Astrocyte (in vitro differentiated cells and primary cell): ENCODE data around the gene SLC7A5.

Source experiments
- EZH2 ChIP-seq: IDR thresholded peaks from 2 replicates; pipeline ENCODE4 v1.6.1; 2012; ENCODE audit warnings: mild to moderate bottlenecking, low read length, inconsistent platforms; ENCODE audit not compliant: insufficient read depth
- TF ChIP-seq, protein P1 (sequence below): IDR thresholded peaks from 2 replicates; pipeline ENCODE4 v1.5.1; 2011; ENCODE audit warnings: low read depth, mild to moderate bottlenecking, inconsistent platforms, low read length, moderate library complexity; ENCODE audit not compliant: insufficient read depth

DNA sequence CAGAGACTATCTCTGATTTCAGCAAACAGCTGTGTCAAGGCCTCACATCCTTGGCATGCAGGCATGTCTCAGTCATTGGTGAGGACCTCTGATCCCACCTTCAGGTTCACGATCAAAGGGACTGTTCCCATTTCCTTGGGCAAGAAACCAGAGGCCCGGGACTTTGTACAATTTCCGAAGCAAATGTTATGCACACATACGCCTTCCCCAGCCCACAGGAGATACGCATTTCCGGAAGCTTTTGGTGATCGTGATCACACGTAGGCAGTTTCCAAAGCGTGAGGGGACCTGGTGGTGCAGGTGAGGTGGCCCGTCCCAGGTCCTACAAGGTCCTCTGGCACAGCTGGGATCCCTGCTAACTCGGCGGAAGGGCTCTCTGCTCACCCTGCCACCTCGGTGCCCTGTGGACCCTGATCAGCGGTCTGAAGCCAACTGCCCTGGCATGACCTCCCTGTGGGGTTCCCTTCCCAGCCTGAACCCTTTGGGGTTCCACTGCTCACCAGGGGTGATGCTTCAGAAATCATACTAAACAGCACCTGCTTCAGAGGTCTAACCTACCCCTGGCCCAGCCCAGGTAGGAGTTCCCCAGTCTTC lies 74.7 kb downstream of the SLC7A5 start:
- TF ChIP-seq, protein P1, sequence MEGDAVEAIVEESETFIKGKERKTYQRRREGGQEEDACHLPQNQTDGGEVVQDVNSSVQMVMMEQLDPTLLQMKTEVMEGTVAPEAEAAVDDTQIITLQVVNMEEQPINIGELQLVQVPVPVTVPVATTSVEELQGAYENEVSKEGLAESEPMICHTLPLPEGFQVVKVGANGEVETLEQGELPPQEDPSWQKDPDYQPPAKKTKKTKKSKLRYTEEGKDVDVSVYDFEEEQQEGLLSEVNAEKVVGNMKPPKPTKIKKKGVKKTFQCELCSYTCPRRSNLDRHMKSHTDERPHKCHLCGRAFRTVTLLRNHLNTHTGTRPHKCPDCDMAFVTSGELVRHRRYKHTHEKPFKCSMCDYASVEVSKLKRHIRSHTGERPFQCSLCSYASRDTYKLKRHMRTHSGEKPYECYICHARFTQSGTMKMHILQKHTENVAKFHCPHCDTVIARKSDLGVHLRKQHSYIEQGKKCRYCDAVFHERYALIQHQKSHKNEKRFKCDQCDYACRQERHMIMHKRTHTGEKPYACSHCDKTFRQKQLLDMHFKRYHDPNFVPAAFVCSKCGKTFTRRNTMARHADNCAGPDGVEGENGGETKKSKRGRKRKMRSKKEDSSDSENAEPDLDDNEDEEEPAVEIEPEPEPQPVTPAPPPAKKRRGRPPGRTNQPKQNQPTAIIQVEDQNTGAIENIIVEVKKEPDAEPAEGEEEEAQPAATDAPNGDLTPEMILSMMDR: no peak
- TF ChIP-seq EZH2: no peak
